Measurements from ENCODE around the gene OBSCN.

The OBSCN gene

GRCh38 chr1:228339766-228340685 is 132.2 kb downstream of the OBSCN start:
- no peak for DNase-seq (ENCODE audit: low read depth in 3 of 3, low spot score in 1 of 3)

DNA sequence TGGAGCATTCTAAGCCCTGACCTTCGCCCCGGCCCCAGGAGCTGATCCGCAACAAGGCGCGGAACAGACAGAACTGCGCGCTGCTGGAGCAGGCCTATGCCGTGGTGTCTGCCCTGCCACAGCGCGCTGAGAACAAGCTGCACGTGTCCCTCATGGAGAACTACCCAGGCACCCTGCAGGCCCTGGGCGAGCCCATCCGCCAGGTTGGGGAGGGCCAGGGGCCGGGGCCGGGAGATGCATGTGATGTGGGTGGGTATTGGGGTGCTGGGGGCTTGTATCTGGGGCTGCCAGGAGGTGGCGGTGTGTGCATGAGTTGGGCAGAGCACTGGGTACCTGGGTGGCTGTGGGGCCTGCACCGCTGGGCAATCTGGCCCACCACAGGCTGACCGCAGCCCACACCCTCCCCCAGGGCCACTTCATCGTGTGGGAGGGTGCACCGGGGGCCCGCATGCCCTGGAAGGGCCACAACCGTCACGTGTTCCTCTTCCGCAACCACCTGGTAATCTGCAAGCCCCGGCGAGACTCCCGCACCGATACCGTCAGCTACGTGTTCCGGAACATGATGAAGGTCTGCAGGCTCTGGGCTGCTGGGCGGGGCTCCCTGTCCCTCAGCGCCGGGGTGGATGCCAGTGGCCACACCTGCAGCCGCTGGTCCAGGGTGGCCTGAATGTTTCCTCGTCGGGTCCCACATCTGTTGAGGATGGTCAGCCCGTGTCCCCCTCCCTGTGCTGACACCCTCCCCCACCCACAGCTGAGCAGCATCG is 133.0 kb downstream of the OBSCN start:
- DNase-seq (ENCODE audit: low read depth in 3 of 3, low spot score in 1 of 3), result no peak

DNA sequence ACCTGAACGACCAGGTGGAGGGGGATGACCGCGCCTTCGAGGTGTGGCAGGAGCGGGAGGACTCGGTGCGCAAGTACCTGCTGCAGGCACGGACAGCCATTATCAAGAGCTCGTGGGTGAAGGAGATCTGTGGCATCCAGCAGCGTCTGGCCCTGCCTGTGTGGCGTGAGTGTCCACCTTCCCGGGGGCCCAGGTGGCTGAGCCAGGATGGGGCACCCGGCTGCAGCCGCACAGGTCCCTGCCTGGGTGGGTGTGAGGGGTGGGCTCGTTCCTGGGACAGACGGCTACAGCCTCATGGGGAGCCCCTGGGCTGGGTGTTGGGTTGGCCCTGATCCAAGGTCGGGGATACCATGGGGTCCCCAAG is 133.6 kb downstream of the OBSCN start:
- no peak for DNase-seq (ENCODE audit: low read depth in 3 of 3, low spot score in 1 of 3)

DNA sequence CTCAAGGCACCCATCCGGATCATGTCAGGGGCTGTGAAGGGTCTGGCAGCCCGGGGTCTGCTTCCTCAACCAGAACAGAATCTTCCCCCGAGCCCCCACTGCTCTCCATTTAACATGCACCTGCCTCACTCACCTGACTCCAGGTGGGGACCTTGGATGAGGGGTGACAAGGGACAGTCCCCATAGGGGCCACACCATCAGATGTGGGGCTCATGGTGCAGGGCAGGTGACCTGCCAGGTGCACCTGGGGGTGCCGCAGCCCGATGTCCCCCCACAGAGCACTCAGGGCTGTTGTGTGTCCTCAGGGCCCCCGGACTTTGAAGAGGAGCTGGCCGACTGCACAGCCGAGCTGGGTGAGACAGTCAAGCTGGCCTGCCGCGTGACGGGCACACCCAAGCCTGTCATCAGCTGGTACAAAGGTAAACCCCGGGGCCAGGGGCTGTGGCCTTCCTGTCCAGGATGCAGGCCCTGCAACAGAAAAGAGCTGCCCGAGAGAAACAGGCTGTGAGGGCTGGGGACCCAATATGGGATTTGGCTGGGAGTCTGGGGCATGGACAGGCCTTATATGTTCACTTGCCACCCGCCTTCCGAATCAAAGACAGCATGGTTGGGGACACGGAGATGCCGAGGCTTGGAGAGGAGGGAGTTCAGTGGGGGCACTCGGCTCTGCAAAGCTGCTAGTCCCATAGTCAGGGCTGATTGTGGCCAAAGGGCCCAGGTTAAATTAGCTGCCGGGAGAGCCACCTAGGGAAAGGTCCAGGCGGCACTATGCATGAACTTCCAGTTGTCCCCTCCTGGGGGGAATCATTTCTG is 134.2 kb downstream of the OBSCN start:
- no peak for DNase-seq (ENCODE audit: low read depth in 3 of 3, low spot score in 1 of 3)

DNA sequence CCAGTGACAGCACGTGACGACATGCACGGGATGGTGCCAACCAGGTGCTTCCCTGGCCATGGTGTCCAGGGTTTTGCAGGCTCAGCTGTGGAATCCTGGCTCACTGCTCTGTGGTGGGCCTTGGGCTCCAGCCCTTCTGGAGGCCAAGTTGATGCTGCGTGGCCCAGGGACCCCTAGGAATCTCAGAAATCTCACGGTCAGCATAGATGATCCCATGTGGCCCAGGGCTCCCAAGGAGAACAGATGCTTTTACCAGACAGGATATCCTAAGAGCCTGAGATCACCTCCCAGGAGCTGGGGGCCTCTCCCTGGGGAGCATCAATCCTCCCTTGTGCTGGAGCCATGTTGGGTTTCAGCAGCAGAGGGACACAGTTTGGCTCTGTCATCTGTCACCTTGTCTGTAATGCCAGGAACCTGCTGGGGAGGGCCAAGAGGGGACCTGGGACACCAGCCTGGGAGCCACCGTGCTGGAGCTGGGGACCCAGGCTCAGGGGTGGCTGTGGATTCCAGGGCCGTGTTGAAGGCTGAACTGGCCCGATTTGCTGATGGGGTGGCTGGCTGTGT is 134.9 kb downstream of the OBSCN start:
- DNase-seq (ENCODE audit: low read depth in 3 of 3, low spot score in 1 of 3), result no peak

DNA sequence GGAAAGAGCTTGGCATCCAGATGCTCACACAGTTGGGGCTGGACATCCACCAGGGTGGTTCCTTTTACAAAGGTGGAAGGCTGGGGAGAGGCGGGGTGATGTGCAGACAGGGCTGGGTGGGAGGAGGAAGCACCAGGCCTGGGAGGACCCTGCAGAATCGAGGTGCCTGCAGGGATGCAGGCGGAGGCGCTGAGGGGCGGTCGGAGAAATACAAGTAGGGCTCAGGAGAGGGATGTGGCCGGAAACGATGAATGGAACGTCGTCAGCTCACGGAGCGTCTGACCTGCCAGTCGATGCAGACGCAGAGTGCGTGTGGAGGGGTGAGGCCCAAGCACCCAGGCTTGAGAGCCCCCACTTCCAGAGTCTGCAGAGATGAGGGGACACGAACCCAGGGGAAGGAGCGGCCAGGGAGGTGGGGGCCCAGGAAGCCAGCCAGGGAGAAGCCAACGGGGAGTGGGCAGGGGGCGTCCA is 135.4 kb downstream of the OBSCN start:
- no peak for DNase-seq (ENCODE audit: low read depth in 3 of 3, low spot score in 1 of 3)

DNA sequence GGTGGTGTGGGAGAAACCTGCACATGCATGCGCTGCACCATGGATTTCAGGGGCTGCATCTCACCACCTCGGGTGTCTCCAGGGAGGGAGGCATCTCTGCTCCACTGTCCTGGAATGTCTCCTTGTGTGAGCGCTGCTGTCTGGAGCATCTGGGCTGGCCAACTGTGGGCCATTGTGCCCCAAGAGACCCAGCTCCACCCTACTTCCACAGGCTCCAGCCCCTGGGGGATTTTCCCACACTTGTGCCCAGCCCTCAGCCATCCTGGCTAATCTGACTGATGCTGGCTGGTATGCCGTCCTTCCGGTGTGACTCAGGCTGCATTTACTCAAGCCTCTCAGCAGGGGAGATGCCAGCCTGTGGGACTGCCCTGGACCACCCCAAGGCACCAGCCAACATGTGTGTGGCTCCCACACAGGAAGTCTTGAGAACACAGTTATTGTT is 136.8 kb downstream of the OBSCN start:
- DNase-seq (ENCODE audit: low read depth in 3 of 3, low spot score in 1 of 3), result no peak

DNA sequence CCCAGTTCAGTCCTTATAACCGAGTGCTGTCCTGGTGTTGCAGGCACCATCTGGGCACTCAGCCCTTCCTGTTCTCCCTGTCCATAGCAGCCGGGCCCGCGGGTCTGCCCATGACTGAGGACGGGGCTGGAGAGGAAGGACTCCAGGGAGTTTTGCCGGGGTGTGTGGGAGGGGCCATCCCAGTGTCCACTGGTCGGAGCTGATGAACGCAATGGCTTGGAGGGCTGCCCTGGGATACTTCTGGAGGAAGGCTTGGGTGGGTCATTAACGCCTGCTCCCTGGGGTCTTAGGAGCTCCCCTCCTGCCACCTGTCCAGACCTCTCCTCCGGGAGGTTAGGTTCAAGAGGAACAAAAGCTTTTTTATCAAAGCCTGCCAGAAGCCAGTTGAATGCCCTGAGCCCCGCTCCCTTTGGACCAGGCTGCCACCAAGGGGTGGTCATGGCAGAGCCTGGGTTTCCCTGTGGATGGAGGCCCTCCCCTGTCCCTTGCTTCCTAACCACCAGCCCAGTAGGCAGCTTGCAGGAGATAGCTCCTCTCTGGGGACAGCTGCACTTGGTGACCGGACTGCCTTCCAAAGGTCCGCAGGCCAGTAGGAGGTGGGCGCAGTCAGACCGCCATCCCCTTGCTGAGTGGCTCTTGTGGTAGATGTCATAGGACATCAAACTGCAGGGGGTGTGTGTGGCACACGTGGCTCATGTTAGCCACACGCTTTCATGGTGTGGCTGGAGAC is 137.5 kb downstream of the OBSCN start:
- DNase-seq (ENCODE audit: low read depth in 3 of 3, low spot score in 1 of 3), result no peak

- DNase-seq (ENCODE audit: low read depth in 3 of 3, low spot score in 1 of 3), result no peak
These were observed 138.9 kb downstream of the OBSCN start for GRCh38 chr1:228346731-228347130.

- DNase-seq (ENCODE audit: low read depth in 3 of 3, low spot score in 1 of 3), result no peak
These were observed 139.3 kb downstream of the OBSCN start for GRCh38 chr1:228347181-228347580.

GRCh38 chr1:228348708-228349467 is 141.0 kb downstream of the OBSCN start:
- DNase-seq (ENCODE audit: low read depth in 3 of 3, low spot score in 1 of 3), result no peak

GRCh38 chr1:228349701-228350171 is 141.9 kb downstream of the OBSCN start:
- no peak for DNase-seq (ENCODE audit: low read depth in 3 of 3, low spot score in 1 of 3)

- DNase-seq (ENCODE audit: low read depth in 3 of 3, low spot score in 1 of 3), result no peak
These were observed 142.4 kb downstream of the OBSCN start for GRCh38 chr1:228350179-228350742.

DNA sequence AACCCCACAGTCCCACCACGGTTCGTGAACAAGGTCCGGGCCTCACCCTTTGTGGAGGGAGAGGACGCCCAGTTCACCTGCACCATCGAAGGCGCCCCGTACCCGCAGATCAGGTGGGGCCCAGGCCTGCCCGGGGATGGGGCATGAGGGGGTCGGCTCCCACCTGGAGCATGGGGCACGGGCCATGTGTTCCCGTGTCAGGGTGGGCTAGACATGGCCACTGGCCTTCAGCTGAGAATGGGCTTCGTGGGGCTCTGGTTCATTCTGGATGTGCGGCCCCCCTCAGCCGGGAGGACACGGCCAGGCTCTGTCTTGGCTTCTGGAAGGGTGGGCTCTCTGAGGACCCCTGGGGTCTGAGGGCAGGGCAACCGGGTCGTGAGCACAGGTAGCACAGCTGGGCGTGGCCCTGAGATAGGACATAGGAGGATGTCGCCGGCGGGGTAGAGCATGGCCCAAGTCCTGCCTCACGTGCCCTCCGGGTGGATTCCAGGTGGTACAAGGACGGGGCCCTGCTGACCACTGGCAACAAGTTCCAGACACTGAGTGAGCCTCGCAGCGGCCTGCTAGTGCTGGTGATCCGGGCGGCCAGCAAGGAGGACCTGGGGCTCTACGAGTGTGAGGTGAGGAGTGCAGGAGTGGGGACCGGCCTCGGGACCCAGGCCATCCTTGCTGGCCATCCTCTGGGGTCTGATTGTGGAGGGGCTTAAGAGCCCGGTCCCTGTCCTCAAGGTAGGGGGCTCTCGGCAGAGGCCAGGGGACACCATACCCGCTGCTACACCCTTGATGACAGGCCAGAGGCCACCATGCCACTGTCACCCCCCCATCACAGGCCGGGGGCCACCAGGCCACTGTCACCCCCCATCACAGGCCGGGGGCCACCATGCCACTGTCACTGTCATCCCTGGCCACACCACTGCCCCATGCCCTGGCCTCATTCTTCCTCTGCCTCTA is 143.3 kb downstream of the OBSCN start:
- no peak for DNase-seq (ENCODE audit: low read depth in 3 of 3, low spot score in 1 of 3)

- DNase-seq (ENCODE audit: low read depth in 3 of 3, low spot score in 1 of 3), result no peak
These were observed 144.0 kb downstream of the OBSCN start for GRCh38 chr1:228351850-228352249.

DNA sequence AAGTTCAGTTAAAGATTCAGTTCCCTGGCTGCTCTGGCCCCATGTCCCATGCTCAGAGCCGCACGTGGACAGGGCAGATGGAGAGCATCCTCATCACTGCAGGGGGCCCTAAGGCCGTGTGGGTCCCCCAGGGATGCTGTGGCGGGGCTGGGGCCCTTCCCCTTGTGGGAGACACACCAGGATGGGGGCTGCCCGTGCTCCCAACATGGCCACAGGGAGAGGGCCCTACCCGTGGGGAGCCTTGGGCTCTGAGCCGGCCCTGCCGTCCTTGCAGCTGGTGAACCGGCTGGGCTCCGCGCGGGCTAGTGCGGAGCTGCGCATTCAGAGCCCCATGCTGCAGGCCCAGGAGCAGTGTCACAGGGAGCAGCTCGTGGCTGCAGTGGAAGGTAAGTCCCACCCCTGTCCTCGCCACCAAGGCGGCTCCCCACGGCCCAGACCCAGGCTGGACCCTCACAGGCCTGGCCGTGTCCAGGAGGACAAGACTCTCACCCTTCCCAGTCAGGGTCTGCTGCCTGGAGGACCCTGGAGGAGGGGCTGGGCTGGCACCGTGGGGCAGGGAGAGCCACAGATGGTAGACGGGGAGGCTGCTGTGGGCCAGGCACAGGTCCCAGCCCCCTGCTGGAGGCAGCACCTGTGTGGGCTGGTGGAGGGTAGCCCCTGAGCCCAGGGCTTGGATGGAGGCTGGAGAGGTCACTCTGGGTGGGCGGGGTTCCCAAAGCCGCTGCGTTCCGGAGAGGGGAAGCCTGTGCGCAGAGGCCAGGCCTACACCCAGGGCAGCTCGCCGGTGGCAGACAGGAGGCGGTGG is 145.0 kb downstream of the OBSCN start:
- no peak for DNase-seq (ENCODE audit: low read depth in 3 of 3, low spot score in 1 of 3)

Measured in stimulated activated CD4-positive, alpha-beta T cell treated with anti-CD3 and anti-CD28 coated beads, TNF-alpha, amount 100 ng/mL, for 1 hour (primary cell).